Cardiac fibroblast (primary cell): ENCODE results near the gene CDH16.

Source experiments
- DNase-seq, 2 donors: peaks; one replicate each; pipeline versions ENCODE4 v3.0.0 to v3.0.0-alpha.2; 2010; ENCODE audit warnings: low read depth in 2 of 2
- H3K4me3 ChIP-seq, 2 donors: replicated peaks in 1 of 2; 1 replicate in 1 of 2; 2 replicates in 1 of 2; pipeline ENCODE4 v1.5.1; 2011; ENCODE audit warnings: low read depth in 2 of 2, low read length in 2 of 2, mild to moderate bottlenecking in 2 of 2, moderate library complexity in 1 of 2
- TF ChIP-seq, protein P1 (sequence below): IDR thresholded peaks from one replicate; pipeline ENCODE4 v1.5.1; 2011; ENCODE audit warnings: low read depth, mild to moderate bottlenecking, low read length, inconsistent platforms

CDH16 gene

DNA sequence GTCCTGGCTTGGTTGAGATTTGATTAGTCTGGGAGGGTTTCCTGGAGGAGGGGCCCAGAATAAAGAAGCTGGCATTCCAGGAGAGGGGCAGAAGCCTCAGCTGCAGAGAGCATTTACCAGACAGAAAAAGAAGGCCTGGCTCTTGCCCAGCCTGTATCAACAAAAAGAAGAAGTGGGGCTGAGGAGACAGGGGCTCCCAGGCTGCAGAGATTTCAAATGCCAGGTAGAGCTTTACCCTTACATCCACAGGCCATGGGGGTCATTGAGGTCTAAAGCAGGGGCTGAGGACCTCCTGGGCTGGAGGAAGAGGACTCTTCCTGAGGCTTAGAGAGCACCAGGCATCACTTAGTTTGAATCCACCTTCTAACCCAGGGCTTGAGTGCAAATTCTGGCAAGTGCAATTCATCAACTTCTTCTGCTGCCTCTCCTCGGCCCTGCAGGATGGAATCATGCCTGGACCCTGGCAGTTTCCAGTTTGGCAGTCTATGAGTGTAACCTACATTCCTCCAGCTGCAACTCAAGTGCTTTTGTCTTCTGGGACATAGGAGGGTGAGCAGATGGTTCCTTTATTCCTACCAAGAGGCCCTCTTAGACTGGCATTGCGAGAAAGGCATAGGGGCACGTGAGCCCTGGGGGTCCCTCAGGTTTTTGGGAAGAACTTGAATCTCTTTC, 59.2 kb downstream of the CDH16 start:
- TF ChIP-seq, protein P1, sequence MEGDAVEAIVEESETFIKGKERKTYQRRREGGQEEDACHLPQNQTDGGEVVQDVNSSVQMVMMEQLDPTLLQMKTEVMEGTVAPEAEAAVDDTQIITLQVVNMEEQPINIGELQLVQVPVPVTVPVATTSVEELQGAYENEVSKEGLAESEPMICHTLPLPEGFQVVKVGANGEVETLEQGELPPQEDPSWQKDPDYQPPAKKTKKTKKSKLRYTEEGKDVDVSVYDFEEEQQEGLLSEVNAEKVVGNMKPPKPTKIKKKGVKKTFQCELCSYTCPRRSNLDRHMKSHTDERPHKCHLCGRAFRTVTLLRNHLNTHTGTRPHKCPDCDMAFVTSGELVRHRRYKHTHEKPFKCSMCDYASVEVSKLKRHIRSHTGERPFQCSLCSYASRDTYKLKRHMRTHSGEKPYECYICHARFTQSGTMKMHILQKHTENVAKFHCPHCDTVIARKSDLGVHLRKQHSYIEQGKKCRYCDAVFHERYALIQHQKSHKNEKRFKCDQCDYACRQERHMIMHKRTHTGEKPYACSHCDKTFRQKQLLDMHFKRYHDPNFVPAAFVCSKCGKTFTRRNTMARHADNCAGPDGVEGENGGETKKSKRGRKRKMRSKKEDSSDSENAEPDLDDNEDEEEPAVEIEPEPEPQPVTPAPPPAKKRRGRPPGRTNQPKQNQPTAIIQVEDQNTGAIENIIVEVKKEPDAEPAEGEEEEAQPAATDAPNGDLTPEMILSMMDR: no peak
- no peak for DNase-seq
- H3K4me3 ChIP-seq: no peak overlapping the region

DNA sequence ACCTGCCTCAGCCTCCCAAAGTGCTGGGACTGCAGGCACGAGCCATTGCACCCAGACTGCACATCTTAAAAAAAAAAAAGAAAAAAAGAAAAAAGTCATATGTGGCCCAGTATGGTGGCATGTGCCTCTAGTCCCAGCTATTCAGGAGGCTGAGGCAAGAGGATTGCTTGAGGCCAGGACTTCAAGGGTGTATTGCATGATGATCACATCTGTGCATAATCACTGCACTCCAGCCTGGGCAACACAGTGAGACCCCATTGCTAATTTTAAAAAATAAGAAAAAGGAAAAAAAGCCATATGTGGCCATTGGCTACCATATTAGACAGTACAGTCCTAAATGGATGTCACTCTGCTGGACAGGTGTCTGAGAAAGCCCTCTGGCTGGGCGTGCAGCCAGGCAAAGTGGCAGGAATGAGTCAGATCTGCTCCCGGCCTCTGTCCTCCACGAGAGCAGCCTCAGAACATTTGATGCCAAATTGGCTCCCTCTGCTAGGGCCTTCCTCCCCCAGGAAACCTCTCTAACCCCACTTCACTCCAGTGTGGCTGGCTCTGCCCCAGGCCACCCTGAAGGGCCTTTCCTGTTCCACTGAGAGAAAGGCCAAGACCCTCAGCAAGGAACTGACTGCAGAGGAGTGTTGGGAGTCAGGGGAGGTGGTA, 59.8 kb downstream of the CDH16 start:
- H3K4me3 ChIP-seq: no peak overlapping the region
- DNase-seq: peak; percentile 53 to 58
- TF ChIP-seq, protein P1: no peak
